ENCODE results near the gene XG. TPM values are rescaled to one million over a fixed set of nuclear protein-coding genes. Genes with fewer than 3 reads are reported as not detected.
A peak's percentile ranks its signal among the peaks of the same experiment; 100 is the strongest.
"Not testable (repeated sequence)": the region's sequence is repeated elsewhere in the genome, so short reads cannot be mapped to it uniquely, and the experiment has no call there.

The XG gene
- total RNA-seq, 2 donors from 2014 or later, result 0.26 TPM; not detected in 1

- Histone ChIP-seq H3K27me3 (no peaks in the 10 kb centered on the region), H3K4me3 (no peak overlapping the region), H3K4me1 (peaks cover 2% of the 10 kb centered on the region), H3K36me3 (replicated peaks in 1 of 2; ENCODE audit: insufficient read depth in 1 of 2, low read depth in 2 of 2) (no peaks in the 10 kb centered on the region), H3K27ac (no peak overlapping the region), H3K9me3 (no peaks in the 10 kb centered on the region)
- peak in 2 of 4 donors; percentile 12 to 40 for DNase-seq
- intact Hi-C loops (cut with DNase I), result no loop called here
- TF ChIP-seq POLR2A (IDR thresholded peaks at IDR 0.05) (no peak), CTCF (IDR thresholded peaks at IDR 0.05) (no peak)
- WGBS, 2 donors, result 57 to 65% methylated on average over 13 to 25 of the region's 25 CpGs
- no peak for ATAC-seq
These were observed 16.0 kb downstream of the XG start for GRCh38 chrX:2767631-2768455.

GRCh38 chrX:2769615-2770014 lies 17.8 kb downstream of the XG start:
- TF ChIP-seq POLR2A (IDR thresholded peaks at IDR 0.05), result no peak
- no peak for TF ChIP-seq CTCF (IDR thresholded peaks at IDR 0.05)
- intact Hi-C loops (cut with DNase I), result no loop called here
- H3K4me3 ChIP-seq, result no peak overlapping the region

GRCh38 chrX:2773166-2774055 lies 21.6 kb downstream of the XG start:
- H3K4me1 ChIP-seq; H3K4me3 ChIP-seq; DNase-seq; H3K27me3 ChIP-seq; H3K36me3 ChIP-seq (replicated peaks in 1 of 2; ENCODE audit: insufficient read depth in 1 of 2, low read depth in 2 of 2); H3K27ac ChIP-seq; ATAC-seq; intact Hi-C loops (cut with DNase I); H3K9me3 ChIP-seq: not testable (repeated sequence)
- WGBS, 2 donors, result 70 to 81% methylated on average over 7 to 8 of the region's 10 CpGs

More at GRCh38 chrX:2769615-2770014, 17.8 kb downstream of the XG start:
- Histone ChIP-seq H3K27ac (no peak overlapping the region), H3K9me3 (no peaks in the 10 kb centered on the region), H3K36me3 (replicated peaks in 1 of 2; ENCODE audit: insufficient read depth in 1 of 2, low read depth in 2 of 2) (no peaks in the 10 kb centered on the region), H3K4me1 (no peaks in the 10 kb centered on the region), H3K27me3 (no peaks in the 10 kb centered on the region)
- WGBS, 2 donors, result 100% methylated on average over 1 of the region's 1 CpG
- ATAC-seq, result no peak
- DNase-seq, result no peak

GRCh38 chrX:2774057-2774456 lies 22.2 kb downstream of the XG start:
- Histone ChIP-seq H3K9me3 (no peaks in the 10 kb centered on the region), H3K27ac (no peak overlapping the region), H3K4me1 (no peaks in the 10 kb centered on the region), H3K27me3 (no peaks in the 10 kb centered on the region), H3K36me3 (replicated peaks in 1 of 2; ENCODE audit: insufficient read depth in 1 of 2, low read depth in 2 of 2) (no peaks in the 10 kb centered on the region), H3K4me3 (no peak overlapping the region)
- DNase-seq, result no peak
- intact Hi-C loops (cut with DNase I), result no loop called here
- 84 to 88% methylated on average over 5 of the region's 5 CpGs for WGBS, 2 donors
- no peak for ATAC-seq
- TF ChIP-seq CTCF (IDR thresholded peaks at IDR 0.05) (no peak), POLR2A (IDR thresholded peaks at IDR 0.05) (no peak)

- intact Hi-C loops (cut with DNase I), result no loop called here
- 92 to 96% methylated on average over 3 of the region's 3 CpGs for WGBS, 2 donors
These were observed 22.9 kb downstream of the XG start for GRCh38 chrX:2774776-2775175.

More at GRCh38 chrX:2774776-2775175, 22.9 kb downstream of the XG start:
- no peak overlapping the region for H3K27ac ChIP-seq
- H3K27me3 ChIP-seq, result no peaks in the 10 kb centered on the region
- H3K36me3 ChIP-seq (replicated peaks in 1 of 2; ENCODE audit: insufficient read depth in 1 of 2, low read depth in 2 of 2), result no peaks in the 10 kb centered on the region
- ATAC-seq, result no peak
- no peaks in the 10 kb centered on the region for H3K4me1 ChIP-seq
- H3K9me3 ChIP-seq, result no peaks in the 10 kb centered on the region
- no peak for DNase-seq
- no peak for TF ChIP-seq POLR2A (IDR thresholded peaks at IDR 0.05)
- no peak for TF ChIP-seq CTCF (IDR thresholded peaks at IDR 0.05)
- no peak overlapping the region for H3K4me3 ChIP-seq

All from body of pancreas (tissue), 4 donors.